Stomach (tissue), 9 donors: ENCODE results near the gene HCN2. TPM values are rescaled to one million over a fixed set of nuclear protein-coding genes. Genes with fewer than 3 reads are reported as not detected.

ENCODE experiments used
- DNase-seq, 2 donors: peaks; one replicate each; pipeline versions ENCODE4 v3.0.0 to v3.0.0-alpha.2; 2013 to 2019
- H3K27ac ChIP-seq, 5 donors: fragments of 200-600 bp in 4 of 5; sonication (generic) in 4 of 5; one replicate each; pipeline ENCODE4 v1.5.1; 2013 to 2019; ENCODE audit warnings: mild to moderate bottlenecking in 1 of 5, moderate library complexity in 1 of 5
- H3K27me3 ChIP-seq, 3 donors: fragments of 200-600 bp; sonication (generic); one replicate each; pipeline ENCODE4 v1.5.1; 2017 to 2019; ENCODE audit warnings: mixed run types in 1 of 3
- H3K36me3 ChIP-seq, 4 donors: fragments of 200-600 bp; sonication (generic); 1 replicate in 3 of 4; 2 replicates in 1 of 4; pipeline ENCODE4 v1.5.1; 2016 to 2019
- H3K4me1 ChIP-seq, 4 donors: fragments of 200-600 bp; sonication (generic); one replicate each; pipeline ENCODE4 v1.5.1; 2016 to 2019
- H3K4me3 ChIP-seq, 4 donors: fragments of 200-600 bp; sonication (generic) in 3 of 4; one replicate each; pipeline ENCODE4 v1.5.1; 2016 to 2019; ENCODE audit warnings: mild to moderate bottlenecking in 1 of 4
- H3K9me3 ChIP-seq, 4 donors: fragments of 200-600 bp; sonication (generic); one replicate each; pipeline ENCODE4 v1.5.1; 2016 to 2019
- CTCF ChIP-seq, 7 experiments: fragments of 450-650 bp in 4 of 7; fragments of 200-600 bp in 3 of 7; sonication (generic) in 3 of 7; IDR thresholded peaks; one replicate each; pipeline ENCODE4 v1.5.1; 2016 to 2019; ENCODE audit warnings: antibody characterized with exemption in 7 of 7, control low read depth in 2 of 7, mild to moderate bottlenecking in 1 of 7
- EP300 ChIP-seq: sonication (generic); formaldehyde crosslinking; IDR thresholded peaks from one replicate; pipeline ENCODE4 v1.6.1; 2017; ENCODE audit warnings: antibody characterized with exemption
- POLR2A ChIP-seq, 4 donors: fragments of 450-650 bp; IDR thresholded peaks; one replicate each; pipeline ENCODE4 v1.6.1; 2016; ENCODE audit warnings: antibody characterized with exemption in 4 of 4, control low read depth in 2 of 4, mild to moderate bottlenecking in 1 of 4, moderate library complexity in 1 of 4
- POLR2AphosphoS5 ChIP-seq, 3 donors: sonication (generic); formaldehyde crosslinking; IDR thresholded peaks; one replicate each; pipeline ENCODE4 v1.6.1; 2016; ENCODE audit warnings: antibody characterized with exemption in 3 of 3
- WGBS, 5 donors: extraction: QIAGEN DNeasy Blood & Tissue Kit in 3 of 5; methylation state at CpG; one replicate each; pipeline versions ENCODE4 v1.1.5 to v1.1.7; 2013 to 2018; 5-methylcytosine and 5-hydroxymethylcytosine counted together
- intact Hi-C: fragments of 100-400 bp; cut with DNase I; formaldehyde crosslinking; loops from one replicate; pipeline ENCODE4 v1.15.1; 2023; ENCODE audit warnings: low total_unique reads
- polyA plus RNA-seq, 3 donors: library from polyadenylated mRNA; stranded (reverse); fragments of 200-250 nt; gene quantifications; one replicate each; pipeline ENCODE4 v1.2.3, GENCODE V29; 2013
- total RNA-seq, 5 donors: library from RNA; depleted of rRNA; stranded (reverse); fragments of >200 nt; gene quantifications; one replicate each; pipeline versions ENCODE4 v1.1.0 to v1.2.3, GENCODE V29; 2014 to 2016
- donor health status: healthy with polysubstance abuse.
- donor health status: Bipolar disorder and iron deficiency.
- donor health status: healthy.

HCN2 gene
- total and polyA plus RNA-seq, 8 donors, result 0.10 to 0.18 (median 0.15) TPM; not detected in 5

DNA sequence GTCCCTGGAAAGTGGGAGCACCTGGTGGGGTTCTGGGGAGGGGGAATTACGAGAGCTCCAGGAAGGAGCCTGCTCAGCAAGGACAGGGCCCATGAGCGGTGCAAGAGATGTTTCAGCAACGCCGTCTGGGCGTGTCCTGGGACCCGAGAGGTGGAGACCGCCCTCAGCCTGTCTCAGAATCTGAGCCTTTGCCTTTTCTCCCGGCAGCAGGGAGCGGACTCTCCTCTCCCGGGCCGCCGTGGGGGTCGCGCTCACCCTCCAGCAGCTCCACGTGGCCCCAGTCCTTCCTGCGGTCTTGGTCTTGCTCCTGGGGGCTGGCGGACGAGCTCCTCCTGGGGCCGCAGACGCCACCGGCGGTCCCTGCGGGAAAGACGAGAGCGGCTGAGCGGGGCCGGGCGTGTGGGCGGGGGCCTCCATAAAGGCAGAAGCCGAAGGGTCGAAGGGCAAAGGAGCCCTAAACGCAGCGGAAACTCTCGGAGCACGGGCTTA lies 42.9 kb downstream of the HCN2 start:
- no peaks in the 10 kb centered on the region for H3K27me3 ChIP-seq
- 0 to 9% (median 3%) methylated on average over 20 to 35 of the region's 35 CpGs for WGBS, 5 donors
- peaks cover 20 to 54% (median 36%) of the 10 kb centered on the region in 4 donors for H3K4me1 ChIP-seq
- intact Hi-C loops, result loop anchor here (10.0 kb wide), 1 partner anchor 58 kb away; the partner anchor contains the start of gene BSG
- H3K36me3 ChIP-seq, result peaks cover 11 to 39% (median 34%) of the 10 kb centered on the region in 4 donors
- DNase-seq, result peak in 1 of 2 donors; percentile 60
- H3K4me3 ChIP-seq, result peak overlapping the region; percentile 71 to 97 (median 82)
- no peaks in the 10 kb centered on the region for H3K9me3 ChIP-seq
- TF ChIP-seq POLR2A (IDR thresholded peaks at IDR 0.05) (no peak), POLR2AphosphoS5 (IDR thresholded peaks at IDR 0.05) (no peak), CTCF (IDR thresholded peaks at IDR 0.05) (no peak), EP300 (no peak)
- peak overlapping the region in 4 of 5 donors; percentile 53 to 88 (median 78) for H3K27ac ChIP-seq

GRCh38 chr19:633068-633785 lies 43.5 kb downstream of the HCN2 start, which contains the start of gene POLRMT:
POLRMT (minus strand) TSS chr19:633537; CDS start chr19:633512, 25 bp downstream.
- Histone ChIP-seq H3K27me3 (peaks cover 0 to under 1% (median 0%) of the 10 kb centered on the region in 3 donors), H3K4me3 (peak within 1 kb of the TSS; percentile 71 to 97 (median 82)), H3K4me1 (peaks cover 20 to 54% (median 36%) of the 10 kb centered on the region in 4 donors), H3K9me3 (no peaks in the 10 kb centered on the region), H3K36me3 (peaks cover 11 to 33% (median 28%) of the 10 kb centered on the region in 4 donors), H3K27ac (peak within 1 kb of the TSS; percentile 44 to 88 (median 73))
- DNase-seq, result peak; percentile 99 to 100
- intact Hi-C loops, result loop anchor here (10.0 kb wide), 1 partner anchor 58 kb away; the partner anchor contains the start of gene BSG
- TF ChIP-seq CTCF (IDR thresholded peaks at IDR 0.05) (peak in 1 of 7 experiments; percentile 22), POLR2AphosphoS5 (IDR thresholded peaks at IDR 0.05) (peak; percentile 68 to 92 (median 70)), EP300 (no peak), POLR2A (IDR thresholded peaks at IDR 0.05) (no peak)
- WGBS, 5 donors, result 0 to 1% (median 0%) methylated on average over 27 to 67 of the region's 67 CpGs

GRCh38 chr19:633786-634639 lies 44.3 kb downstream of the HCN2 start:
- TF ChIP-seq POLR2AphosphoS5 (IDR thresholded peaks at IDR 0.05), result no peak
- TF ChIP-seq CTCF (IDR thresholded peaks at IDR 0.05), result no peak
- TF ChIP-seq POLR2A (IDR thresholded peaks at IDR 0.05), result no peak
- TF ChIP-seq EP300, result no peak
- Histone ChIP-seq H3K9me3 (no peaks in the 10 kb centered on the region), H3K27me3 (peaks cover 0 to 8% (median 0%) of the 10 kb centered on the region in 3 donors), H3K27ac (peak overlapping the region; percentile 31 to 88 (median 73)), H3K4me3 (peak overlapping the region; percentile 71 to 97 (median 82)), H3K4me1 (peaks cover 24 to 58% (median 42%) of the 10 kb centered on the region in 4 donors), H3K36me3 (peaks cover 11 to 25% (median 20%) of the 10 kb centered on the region in 4 donors)
- intact Hi-C loops, result loop anchor here (10.0 kb wide), 1 partner anchor 59 kb away; the partner anchor contains the start of gene BSG
- 17 to 27% (median 20%) methylated on average over 31 to 32 of the region's 32 CpGs for WGBS, 5 donors
- no peak for DNase-seq
